Peyer's patch (tissue), 4 donors: Measurements from ENCODE around the gene AGAP1. TPM values are rescaled to one million over a fixed set of nuclear protein-coding genes. Genes with fewer than 3 reads are reported as not detected.

Source experiments
- DNase-seq, 3 donors: peaks; one replicate each; pipeline ENCODE4 v3.0.0-alpha.2; 2017 to 2019
- H3K27ac ChIP-seq, 4 donors: fragments of 200-600 bp; sonication (generic); one replicate each; pipeline ENCODE4 v1.5.1; 2016 to 2019
- H3K27me3 ChIP-seq, 2 donors: fragments of 200-600 bp; sonication (generic); one replicate each; pipeline ENCODE4 v1.5.1; 2019
- H3K36me3 ChIP-seq, 3 donors: fragments of 200-600 bp; sonication (generic); one replicate each; pipeline ENCODE4 v1.5.1; 2016 to 2019
- H3K4me1 ChIP-seq, 4 donors: fragments of 200-600 bp; sonication (generic); one replicate each; pipeline ENCODE4 v1.5.1; 2016 to 2019
- H3K4me3 ChIP-seq, 4 donors: fragments of 200-600 bp; sonication (generic); 1 replicate in 3 of 4; 2 replicates in 1 of 4; pipeline ENCODE4 v1.5.1; 2016 to 2019; ENCODE audit warnings: mild to moderate bottlenecking in 1 of 4
- H3K9me3 ChIP-seq, 4 donors: fragments of 200-600 bp; sonication (generic); one replicate each; pipeline ENCODE4 v1.5.1; 2016 to 2019; ENCODE audit warnings: mild to moderate bottlenecking in 1 of 4
- CTCF ChIP-seq, 6 experiments: fragments of 450-650 bp in 4 of 6; fragments of 200-600 bp in 2 of 6; sonication (generic) in 1 of 6; IDR thresholded peaks; one replicate each; pipeline ENCODE4 v1.5.1; 2017 to 2019; ENCODE audit warnings: antibody characterized with exemption in 6 of 6, mild to moderate bottlenecking in 3 of 6, moderate library complexity in 1 of 6
- POLR2A ChIP-seq, 2 donors: fragments of 450-650 bp; IDR thresholded peaks; one replicate each; pipeline ENCODE4 v1.5.1; 2017; ENCODE audit warnings: antibody characterized with exemption in 2 of 2, mild to moderate bottlenecking in 2 of 2, moderate library complexity in 2 of 2
- total RNA-seq, 4 donors: library from RNA; depleted of rRNA; stranded (reverse); fragments of >200 nt; gene quantifications; one replicate each; pipeline ENCODE4 v1.1.0, GENCODE V29; 2016

AGAP1 gene
- total RNA-seq, 4 donors from 2014 or later, result 55.7 to 79.1 (median 66.9) TPM

GRCh38 chr2:235666213-235666781, 172.5 kb downstream of the AGAP1 start:
- no peaks in the 10 kb centered on the region for H3K9me3 ChIP-seq
- no peak for TF ChIP-seq POLR2A (IDR thresholded peaks at IDR 0.05)
- TF ChIP-seq CTCF (IDR thresholded peaks at IDR 0.05), result no peak
- H3K27ac ChIP-seq, result peak overlapping the region in 1 of 4 donors; percentile 42
- DNase-seq, result no peak
- H3K27me3 ChIP-seq, result no peaks in the 10 kb centered on the region
- peak overlapping the region in 2 of 4 donors; percentile 8 to 9 for H3K4me3 ChIP-seq
- no peaks in the 10 kb centered on the region for H3K36me3 ChIP-seq
- peaks cover 0 to 25% (median 0%) of the 10 kb centered on the region in 4 donors for H3K4me1 ChIP-seq

- Histone ChIP-seq H3K36me3 (no peaks in the 10 kb centered on the region), H3K27ac (no peak overlapping the region), H3K27me3 (no peaks in the 10 kb centered on the region), H3K9me3 (no peaks in the 10 kb centered on the region), H3K4me3 (peak overlapping the region in 1 of 4 donors; percentile 61), H3K4me1 (peaks cover 0 to 24% (median 0%) of the 10 kb centered on the region in 4 donors)
- no peak for DNase-seq
- TF ChIP-seq CTCF (IDR thresholded peaks at IDR 0.05), result no peak
- TF ChIP-seq POLR2A (IDR thresholded peaks at IDR 0.05), result no peak
These were observed 174.9 kb downstream of the AGAP1 start for GRCh38 chr2:235668782-235669181.

- Histone ChIP-seq H3K9me3 (no peaks in the 10 kb centered on the region), H3K27ac (peak overlapping the region in 2 of 4 donors; percentile 48 to 58), H3K4me3 (peak overlapping the region; percentile 21 to 65 (median 50)), H3K27me3 (no peaks in the 10 kb centered on the region), H3K36me3 (no peaks in the 10 kb centered on the region), H3K4me1 (peaks cover 0 to 29% (median 0%) of the 10 kb centered on the region in 4 donors)
- DNase-seq, result peak in 2 of 3 donors; percentile 70 to 82
- TF ChIP-seq CTCF (IDR thresholded peaks at IDR 0.05) (peak in 1 of 6 experiments; percentile 8), POLR2A (IDR thresholded peaks at IDR 0.05) (no peak)
These were observed 175.5 kb downstream of the AGAP1 start for GRCh38 chr2:235669269-235669831.

- peaks cover 0 to 28% (median 0%) of the 10 kb centered on the region in 4 donors for H3K4me1 ChIP-seq
- TF ChIP-seq POLR2A (IDR thresholded peaks at IDR 0.05) (no peak), CTCF (IDR thresholded peaks at IDR 0.05) (peak in 4 of 6 experiments; percentile 30 to 78 (median 66))
- no peaks in the 10 kb centered on the region for H3K27me3 ChIP-seq
- H3K9me3 ChIP-seq, result no peaks in the 10 kb centered on the region
- peak overlapping the region; percentile 32 to 65 (median 50) for H3K4me3 ChIP-seq
- peak in 2 of 3 donors; percentile 75 to 81 for DNase-seq
- H3K27ac ChIP-seq, result peak overlapping the region in 2 of 4 donors; percentile 48 to 64
- H3K36me3 ChIP-seq, result no peaks in the 10 kb centered on the region
These were observed 176.4 kb downstream of the AGAP1 start for GRCh38 chr2:235669983-235670962.

DNA sequence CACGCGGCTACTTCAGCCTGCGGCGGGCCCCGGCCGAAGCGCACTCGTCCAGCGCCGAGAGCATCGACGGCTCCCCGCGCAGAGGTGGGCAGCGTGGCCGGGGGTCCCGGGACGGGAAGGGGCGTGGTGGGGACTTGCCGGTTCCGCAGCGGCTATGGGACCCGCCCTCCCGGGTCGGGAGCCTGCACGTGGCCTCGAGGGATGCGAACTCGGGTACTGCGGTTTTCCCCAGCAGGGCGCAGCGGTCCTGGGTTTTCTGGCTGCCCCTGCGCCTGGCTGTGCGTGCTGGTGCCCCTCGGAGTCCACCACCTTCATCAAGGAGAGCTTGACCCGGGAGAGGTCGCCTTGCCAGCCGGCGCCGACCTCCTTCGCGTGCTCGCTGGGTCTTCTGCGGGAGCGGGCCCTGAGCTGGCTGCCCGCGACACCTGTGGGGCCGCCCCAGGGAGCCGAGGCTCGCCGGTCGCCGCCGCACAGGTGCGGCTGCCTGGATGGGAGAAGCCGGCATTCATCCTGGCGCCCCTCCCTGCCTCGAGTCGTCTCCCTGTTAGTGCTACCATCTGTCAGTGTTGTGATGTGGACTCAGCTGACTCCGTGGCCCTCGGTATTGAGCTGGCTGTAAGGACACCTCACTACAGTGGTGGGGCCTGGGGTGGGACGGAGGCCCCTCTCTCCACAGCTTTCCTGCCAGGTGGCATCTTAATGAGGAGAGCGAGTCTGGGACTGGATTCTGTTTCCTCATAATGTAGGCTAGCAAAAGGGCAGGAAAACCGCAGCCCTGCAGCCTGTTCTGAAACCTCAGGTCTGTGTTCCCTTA, 177.3 kb downstream of the AGAP1 start:
- peaks cover 0 to 19% (median 0%) of the 10 kb centered on the region in 4 donors for H3K4me1 ChIP-seq
- no peaks in the 10 kb centered on the region for H3K36me3 ChIP-seq
- TF ChIP-seq CTCF (IDR thresholded peaks at IDR 0.05), result no peak
- peak overlapping the region in 3 of 4 donors; percentile 38 to 65 (median 61) for H3K4me3 ChIP-seq
- H3K27ac ChIP-seq, result peak overlapping the region in 1 of 4 donors; percentile 64
- no peaks in the 10 kb centered on the region for H3K9me3 ChIP-seq
- no peak for DNase-seq
- H3K27me3 ChIP-seq, result no peaks in the 10 kb centered on the region
